Transverse colon (tissue), 3 donors: ENCODE data around the gene CDH26.

Experiments used
- CTCF ChIP-seq, 5 experiments: fragments of 200-600 bp in 3 of 5; fragments of 450-650 bp in 2 of 5; sonication (generic) in 3 of 5; IDR thresholded peaks; 1 replicate in 2 of 5; 2 replicates in 3 of 5; pipeline ENCODE4 v1.5.1; 2016 to 2017; ENCODE audit warnings: antibody characterized with exemption in 5 of 5, inconsistent platforms in 3 of 5, mild to moderate bottlenecking in 2 of 5, moderate library complexity in 1 of 5
- EP300 ChIP-seq: sonication (generic); formaldehyde crosslinking; IDR thresholded peaks from one replicate; pipeline ENCODE4 v1.6.1; 2017; ENCODE audit warnings: antibody characterized with exemption, low read depth
- POLR2A ChIP-seq: fragments of 450-650 bp; IDR thresholded peaks from one replicate; pipeline ENCODE4 v1.6.1; 2016; ENCODE audit warnings: antibody characterized with exemption, mild to moderate bottlenecking, moderate library complexity

GRCh38 chr20:60038400-60039008 lies 80.3 kb downstream of the CDH26 start:
- TF ChIP-seq CTCF (IDR thresholded peaks at IDR 0.05) (no peak), POLR2A (no peak), EP300 (no peak)
